Prostate gland (tissue), 2 donors: ENCODE measurements around the gene DAPK3.
"Not testable (repeated sequence)": the region's sequence is repeated elsewhere in the genome, so short reads cannot be mapped to it uniquely, and the experiment has no call there.

Experiments used
- CTCF ChIP-seq, 4 experiments: fragments of 200-600 bp in 2 of 4; fragments of 450-650 bp in 2 of 4; sonication (generic) in 2 of 4; IDR thresholded peaks; 1 replicate in 3 of 4; 2 replicates in 1 of 4; pipeline ENCODE4 v1.5.1; 2016 to 2019; ENCODE audit warnings: antibody characterized with exemption in 4 of 4, mild to moderate bottlenecking in 2 of 4, moderate library complexity in 2 of 4
- POLR2A ChIP-seq: fragments of 450-650 bp; IDR thresholded peaks from one replicate; pipeline ENCODE4 v1.6.1; 2016; ENCODE audit warnings: antibody characterized with exemption, mild to moderate bottlenecking
- POLR2AphosphoS5 ChIP-seq: sonication (generic); formaldehyde crosslinking; IDR thresholded peaks from one replicate; pipeline ENCODE4 v1.6.1; 2017; ENCODE audit warnings: antibody characterized with exemption

DNA sequence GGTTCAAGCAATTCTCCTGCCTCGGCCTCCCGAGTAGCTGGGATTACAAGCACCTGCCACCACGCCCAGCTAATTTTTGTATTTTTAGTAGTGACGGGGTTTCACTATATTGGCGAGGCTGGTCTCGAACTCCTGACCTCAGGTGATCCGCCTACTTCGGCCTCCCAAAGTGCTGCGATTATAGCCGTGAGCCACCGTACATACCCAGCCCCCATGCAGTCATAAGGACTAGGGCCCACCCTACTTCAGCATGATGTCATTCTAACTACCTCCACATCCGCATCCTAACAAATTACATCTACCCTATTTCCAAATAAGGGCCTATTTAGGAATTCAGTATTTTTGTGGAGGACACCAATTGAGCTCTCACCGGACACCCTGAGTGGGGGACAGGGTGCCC is 15.6 kb downstream of the DAPK3 start:
- not testable (repeated sequence) for TF ChIP-seq POLR2A; POLR2AphosphoS5; CTCF (IDR thresholded peaks at IDR 0.05)
